ENCODE data around the gene HOXA1.

Gene HOXA1

GRCh38 chr7:27138472-27138871, 42.7 kb upstream of the HOXA1 start:
- TF ChIP-seq, protein P1, sequence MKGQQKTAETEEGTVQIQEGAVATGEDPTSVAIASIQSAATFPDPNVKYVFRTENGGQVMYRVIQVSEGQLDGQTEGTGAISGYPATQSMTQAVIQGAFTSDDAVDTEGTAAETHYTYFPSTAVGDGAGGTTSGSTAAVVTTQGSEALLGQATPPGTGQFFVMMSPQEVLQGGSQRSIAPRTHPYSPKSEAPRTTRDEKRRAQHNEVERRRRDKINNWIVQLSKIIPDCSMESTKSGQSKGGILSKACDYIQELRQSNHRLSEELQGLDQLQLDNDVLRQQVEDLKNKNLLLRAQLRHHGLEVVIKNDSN (IDR thresholded peaks at IDR 0.05): no peak
- TF ChIP-seq YY1 (IDR thresholded peaks at IDR 0.05; ENCODE audit: low read depth): no peak
- no peak for TF ChIP-seq REST (IDR thresholded peaks at IDR 0.05; ENCODE audit: low read depth)
- no peak for TF ChIP-seq RAD21 (IDR thresholded peaks at IDR 0.05; ENCODE audit: low read depth)
- no peak for TF ChIP-seq NFIC (IDR thresholded peaks at IDR 0.05)
- no peak for TF ChIP-seq EP300 (IDR thresholded peaks at IDR 0.05; ENCODE audit: borderline replicate concordance)
- no peak for TF ChIP-seq TCF12 (IDR thresholded peaks at IDR 0.05; ENCODE audit: low read depth)
- no peak for TF ChIP-seq TEAD4 (IDR thresholded peaks at IDR 0.05)
- no peak for TF ChIP-seq MAX (IDR thresholded peaks at IDR 0.05)
- TF ChIP-seq FOXM1 (IDR thresholded peaks at IDR 0.05; ENCODE audit: borderline replicate concordance, low read depth): no peak
- TF ChIP-seq TAF1 (IDR thresholded peaks at IDR 0.05; ENCODE audit: low read depth): no peak
- TF ChIP-seq EGR1 (IDR thresholded peaks at IDR 0.05): no peak
- no peak for TF ChIP-seq CREB1 (IDR thresholded peaks at IDR 0.05; ENCODE audit: low read depth)
- no peak for TF ChIP-seq ZBTB7A (IDR thresholded peaks at IDR 0.05; ENCODE audit: low read depth)
- TF ChIP-seq CEBPB (IDR thresholded peaks at IDR 0.05): no peak

DNA sequence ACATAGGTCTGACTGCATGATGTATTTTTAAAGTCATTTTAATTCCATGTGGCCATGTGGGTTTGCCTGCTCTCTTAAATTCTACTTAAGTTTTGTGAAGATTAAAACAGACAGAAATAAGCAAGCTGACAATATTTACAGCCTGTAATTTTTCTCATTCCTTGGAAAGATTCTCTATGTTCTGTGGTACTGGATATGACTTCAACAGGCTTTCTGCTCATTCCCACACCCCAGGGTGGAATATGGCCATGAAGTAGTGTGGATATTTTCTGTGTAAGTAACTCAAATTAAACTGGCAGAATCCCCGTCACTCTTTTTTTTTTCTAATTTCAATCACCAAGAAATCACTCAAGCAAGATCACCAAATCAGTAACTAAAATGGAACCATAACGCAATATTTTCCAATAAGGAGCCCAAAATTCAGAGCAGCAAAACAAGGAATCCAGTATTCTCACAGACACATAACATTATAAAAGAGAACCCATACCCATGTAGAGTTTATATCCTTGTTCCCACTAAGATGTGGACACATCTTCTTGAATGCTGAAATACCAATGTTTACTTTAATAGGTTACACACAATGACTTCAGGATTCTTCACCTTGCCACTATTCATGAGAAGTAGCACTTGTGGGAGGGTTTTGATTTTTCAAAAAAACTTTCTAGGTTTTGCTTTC, 42.0 kb upstream of the HOXA1 start:
- no peak for TF ChIP-seq TAF1 (IDR thresholded peaks at IDR 0.05; ENCODE audit: low read depth)
- TF ChIP-seq YY1 (IDR thresholded peaks at IDR 0.05; ENCODE audit: low read depth): no peak
- no peak for TF ChIP-seq CEBPB (IDR thresholded peaks at IDR 0.05)
- TF ChIP-seq TEAD4 (IDR thresholded peaks at IDR 0.05): no peak
- no peak for TF ChIP-seq MAX (IDR thresholded peaks at IDR 0.05)
- TF ChIP-seq ZBTB7A (IDR thresholded peaks at IDR 0.05; ENCODE audit: low read depth): no peak
- TF ChIP-seq, protein P1 (IDR thresholded peaks at IDR 0.05): no peak
- TF ChIP-seq RAD21 (IDR thresholded peaks at IDR 0.05; ENCODE audit: low read depth): no peak
- no peak for TF ChIP-seq EP300 (IDR thresholded peaks at IDR 0.05; ENCODE audit: borderline replicate concordance)
- TF ChIP-seq REST (IDR thresholded peaks at IDR 0.05; ENCODE audit: low read depth): no peak
- TF ChIP-seq NFIC (IDR thresholded peaks at IDR 0.05): no peak
- TF ChIP-seq CREB1 (IDR thresholded peaks at IDR 0.05; ENCODE audit: low read depth): no peak
- no peak for TF ChIP-seq EGR1 (IDR thresholded peaks at IDR 0.05)
- TF ChIP-seq TCF12 (IDR thresholded peaks at IDR 0.05; ENCODE audit: low read depth): no peak
- no peak for TF ChIP-seq FOXM1 (IDR thresholded peaks at IDR 0.05; ENCODE audit: borderline replicate concordance, low read depth)

DNA sequence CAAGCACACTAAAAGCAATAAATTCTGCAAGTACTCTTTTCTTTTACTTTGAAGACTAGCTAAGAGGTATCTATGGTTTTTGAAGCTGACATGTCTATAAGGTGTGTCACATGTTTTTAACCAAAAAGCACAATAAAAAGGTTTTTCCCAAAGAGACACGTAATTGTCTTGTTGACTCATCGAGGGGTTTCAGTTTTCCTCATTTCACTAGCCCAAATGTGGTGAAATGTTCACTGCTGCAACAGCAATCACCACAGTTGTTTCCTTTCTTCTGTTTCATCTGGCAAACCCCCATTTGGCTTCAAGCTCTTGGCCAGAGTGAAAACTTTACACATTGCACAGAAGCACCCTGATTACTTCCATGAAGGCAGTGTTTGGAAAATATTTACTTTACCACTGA, 38.6 kb upstream of the HOXA1 start:
- TF ChIP-seq EP300 (IDR thresholded peaks at IDR 0.05; ENCODE audit: borderline replicate concordance): no peak

DNA sequence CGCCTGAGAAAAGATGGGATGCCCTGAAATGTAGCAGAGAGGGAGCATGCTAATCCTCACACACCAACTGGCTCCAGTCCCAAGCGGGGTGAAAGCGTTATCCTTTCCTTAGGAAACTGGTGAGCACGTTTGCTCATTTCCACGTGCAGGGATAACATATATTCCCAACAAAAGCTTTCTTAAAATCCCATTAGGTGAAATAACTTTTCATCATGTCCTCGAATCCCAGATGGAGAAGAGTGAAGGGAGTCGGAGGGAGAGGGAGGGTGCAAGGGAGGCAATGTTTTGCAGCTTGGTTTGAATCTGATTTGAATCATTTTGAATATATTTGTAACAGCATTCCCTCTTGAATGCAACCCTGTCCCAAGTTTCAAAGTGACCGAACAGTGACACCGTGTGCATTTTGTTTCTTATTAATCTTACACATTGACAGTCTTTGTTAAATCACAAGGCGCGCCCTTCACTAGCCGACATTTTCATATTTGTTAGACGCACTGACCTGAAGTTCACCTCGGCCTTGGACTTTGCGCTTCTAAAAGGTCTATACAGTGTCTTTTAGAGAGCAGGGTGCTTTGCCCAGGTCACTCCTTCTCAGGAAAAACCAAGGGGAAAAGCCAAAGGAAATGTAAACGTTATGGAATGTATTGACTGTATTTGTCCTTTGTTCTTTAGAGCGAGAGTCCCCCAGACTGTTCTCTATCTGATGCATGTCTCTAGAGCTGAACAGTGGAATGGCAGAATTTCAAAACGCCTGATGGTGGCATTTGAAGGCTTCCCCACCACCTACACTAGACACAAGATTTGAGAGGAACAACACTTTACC, 37.8 kb upstream of the HOXA1 start:
- no peak for TF ChIP-seq CREB1 (IDR thresholded peaks at IDR 0.05; ENCODE audit: low read depth)
- no peak for TF ChIP-seq YY1 (IDR thresholded peaks at IDR 0.05; ENCODE audit: low read depth)
- TF ChIP-seq EP300 (IDR thresholded peaks at IDR 0.05; ENCODE audit: borderline replicate concordance): no peak
- TF ChIP-seq TEAD4 (IDR thresholded peaks at IDR 0.05): no peak
- no peak for TF ChIP-seq FOXM1 (IDR thresholded peaks at IDR 0.05; ENCODE audit: borderline replicate concordance, low read depth)
- TF ChIP-seq, protein P1 (IDR thresholded peaks at IDR 0.05): no peak
- TF ChIP-seq REST (IDR thresholded peaks at IDR 0.05; ENCODE audit: low read depth): no peak
- TF ChIP-seq NFIC (IDR thresholded peaks at IDR 0.05): no peak
- TF ChIP-seq RAD21 (IDR thresholded peaks at IDR 0.05; ENCODE audit: low read depth): no peak
- TF ChIP-seq TAF1 (IDR thresholded peaks at IDR 0.05; ENCODE audit: low read depth): no peak

Data from Ishikawa (cell line).